Measurements from ENCODE around the gene UBA7.

Gene UBA7

DNA sequence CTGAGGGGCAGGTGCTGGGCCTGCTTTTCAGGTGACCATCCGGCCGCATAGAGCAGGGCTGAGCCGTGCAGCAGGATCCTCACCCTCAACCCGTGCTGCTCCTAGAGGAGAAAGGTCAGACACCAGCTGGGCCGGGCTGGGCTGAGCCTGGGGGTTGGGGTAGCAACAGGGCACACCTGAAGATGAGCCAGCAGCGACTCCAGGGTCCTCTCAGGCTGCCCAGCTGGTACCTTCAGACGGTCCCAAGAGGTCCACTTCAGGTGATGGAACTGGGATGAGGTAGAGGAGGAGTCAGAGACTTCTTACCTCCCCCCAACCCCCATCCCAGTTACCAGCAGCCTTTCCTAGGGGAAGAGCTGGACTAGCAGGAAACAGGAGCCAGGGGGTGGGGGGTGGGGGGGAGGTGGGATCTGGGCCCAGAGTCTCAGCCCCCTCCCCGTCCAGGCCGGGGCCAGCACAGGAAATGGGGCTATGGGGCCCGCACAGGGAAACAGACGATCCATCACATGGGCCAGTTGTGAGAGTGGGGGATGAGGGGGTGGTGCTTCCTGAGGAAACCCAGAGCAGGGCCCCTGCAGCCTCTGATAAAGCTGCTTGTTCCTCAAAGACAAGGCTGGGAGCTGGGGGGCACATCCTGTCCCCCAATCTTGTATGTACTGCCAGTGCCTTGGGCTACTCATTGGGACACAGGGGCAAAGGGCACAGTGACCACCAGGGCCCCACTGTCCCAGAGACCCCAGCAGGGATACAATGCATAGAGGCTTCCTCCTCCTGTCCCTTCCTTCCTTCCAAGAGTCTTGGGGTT is 7.7 kb downstream of the UBA7 start:
- DNase-seq (ENCODE audit: low read depth): no peak

- DNase-seq (ENCODE audit: low read depth): peak; percentile 69
Measured at GRCh38 chr3:49805367-49805782, 8.4 kb downstream of the UBA7 start.

GRCh38 chr3:49804141-49805041 is 9.4 kb downstream of the UBA7 start:
- DNase-seq (ENCODE audit: low read depth): no peak

GRCh38 chr3:49803465-49804140 is 10.2 kb downstream of the UBA7 start:
- DNase-seq (ENCODE audit: low read depth): no peak

DNA sequence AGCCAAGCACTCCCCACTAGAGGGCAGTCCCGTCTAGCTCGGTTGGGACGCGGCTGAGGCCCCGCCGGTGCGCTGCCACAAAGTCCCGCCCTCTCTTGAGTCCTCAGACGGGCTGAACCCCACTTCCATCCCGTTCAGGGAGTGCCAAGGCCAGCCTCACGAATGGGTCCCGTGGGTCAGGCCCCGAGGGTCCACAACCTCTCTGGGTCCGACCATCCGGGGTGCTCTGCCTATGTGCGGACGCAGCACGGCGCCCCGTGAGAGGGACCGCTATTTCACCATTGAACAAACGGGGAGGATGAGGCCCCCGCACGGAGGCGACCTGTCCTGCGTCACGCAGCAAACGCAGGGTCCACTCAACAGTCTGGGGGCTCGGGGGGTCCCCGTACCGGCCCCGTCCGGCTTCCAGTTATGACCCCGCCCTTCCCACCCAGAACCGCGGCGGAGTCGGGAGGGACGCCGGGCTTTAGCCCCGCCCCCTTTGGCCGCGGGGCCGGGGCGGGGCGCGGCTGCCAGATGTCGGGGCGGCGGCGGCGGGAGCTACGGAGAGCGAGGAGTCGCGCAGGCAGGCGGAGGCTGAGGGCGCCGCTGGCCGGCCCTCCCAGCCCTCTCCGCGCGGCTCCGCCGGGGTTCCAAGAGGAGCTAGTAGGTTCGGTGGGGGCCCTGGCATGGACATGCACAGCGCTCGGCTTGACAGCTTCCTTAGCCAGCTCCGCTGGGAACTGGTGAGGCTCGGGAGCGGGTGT is 10.9 kb downstream of the UBA7 start, which contains the start of gene INKA1:
Gene INKA1 (plus strand): TSS at position 543 of the 746 bp plus-strand sequence. CDS start 132 bp downstream, at position 675.
- peak; percentile 83 for DNase-seq (ENCODE audit: low read depth)

GRCh38 chr3:49801160-49801559 is 12.6 kb downstream of the UBA7 start:
- DNase-seq (ENCODE audit: low read depth): no peak

GRCh38 chr3:49799761-49800160 is 14.0 kb downstream of the UBA7 start, which contains the start of gene CDHR4:
CDHR4 (minus strand) TSS chr3:49799873; CDS start chr3:49799812, 61 bp downstream.
- peak; percentile 82 for DNase-seq (ENCODE audit: low read depth)

GRCh38 chr3:49799105-49799504 is 14.6 kb downstream of the UBA7 start:
- no peak for DNase-seq (ENCODE audit: low read depth)

DNA sequence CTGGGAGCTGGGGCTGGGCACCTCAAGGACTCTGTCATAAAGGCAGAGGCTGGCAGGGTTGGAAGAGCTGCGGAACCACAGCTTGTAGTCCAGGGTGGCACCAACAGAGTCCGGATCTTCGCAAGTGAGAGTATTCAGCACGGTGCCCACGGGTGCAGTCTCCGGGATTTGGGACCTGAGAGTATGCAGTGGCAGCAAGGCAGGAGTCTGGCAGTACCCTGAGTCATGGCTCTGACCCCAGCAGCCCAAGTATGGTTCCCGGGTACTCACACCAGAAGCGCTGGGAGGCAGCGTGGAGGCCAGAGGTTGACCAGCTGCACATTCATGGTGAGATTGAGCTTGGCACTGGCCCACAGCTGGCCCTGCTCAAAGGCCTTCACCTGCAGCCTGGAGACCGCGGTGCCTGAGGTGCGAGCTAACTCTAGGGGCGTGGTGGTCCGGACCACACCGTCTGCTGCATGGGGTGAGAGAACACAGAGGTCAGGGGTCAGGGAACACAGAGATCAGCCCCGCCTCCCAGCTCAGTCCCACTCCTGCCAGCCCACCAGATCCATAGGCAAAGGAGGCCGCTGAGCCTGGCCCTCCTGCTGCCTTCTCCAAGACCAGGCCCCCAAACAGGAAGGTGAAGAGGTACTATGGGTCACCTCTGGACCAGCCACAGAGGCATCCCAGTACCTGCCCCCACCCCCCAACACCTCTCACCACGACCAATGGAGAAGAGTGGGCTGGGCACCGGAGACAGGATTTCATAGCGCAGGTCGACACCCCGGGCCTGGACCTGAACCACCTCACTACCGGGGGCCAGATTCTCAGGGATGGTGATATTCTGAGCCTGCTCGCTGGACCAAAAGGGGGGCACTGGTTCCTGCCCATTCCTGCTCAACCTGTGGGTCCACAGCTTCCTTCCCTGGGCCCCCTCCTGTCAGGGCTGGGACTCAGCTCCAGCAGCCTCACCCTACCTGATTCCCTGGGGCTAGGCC is 18.5 kb downstream of the UBA7 start:
- DNase-seq (ENCODE audit: low read depth): no peak

DNA sequence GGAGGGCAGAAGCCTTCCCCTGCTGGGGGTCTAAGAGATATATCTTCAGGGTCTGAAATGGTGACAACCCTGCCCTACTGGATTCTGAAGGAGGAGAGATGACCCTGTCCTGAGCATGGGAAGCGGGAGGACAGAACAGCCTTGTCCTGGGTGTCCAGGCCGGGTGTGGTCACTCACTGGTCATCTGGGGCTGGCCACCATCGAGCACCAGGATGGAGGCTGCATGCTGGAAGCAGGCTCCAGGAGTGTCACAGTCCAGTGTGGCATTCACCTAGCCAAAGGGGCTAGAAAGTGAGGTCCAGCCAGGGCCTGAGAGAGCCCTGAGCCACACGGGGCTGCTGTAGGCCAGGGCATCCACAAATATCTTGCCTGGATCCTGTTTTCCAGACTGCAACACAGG is 19.3 kb downstream of the UBA7 start:
- DNase-seq (ENCODE audit: low read depth): no peak

DNA sequence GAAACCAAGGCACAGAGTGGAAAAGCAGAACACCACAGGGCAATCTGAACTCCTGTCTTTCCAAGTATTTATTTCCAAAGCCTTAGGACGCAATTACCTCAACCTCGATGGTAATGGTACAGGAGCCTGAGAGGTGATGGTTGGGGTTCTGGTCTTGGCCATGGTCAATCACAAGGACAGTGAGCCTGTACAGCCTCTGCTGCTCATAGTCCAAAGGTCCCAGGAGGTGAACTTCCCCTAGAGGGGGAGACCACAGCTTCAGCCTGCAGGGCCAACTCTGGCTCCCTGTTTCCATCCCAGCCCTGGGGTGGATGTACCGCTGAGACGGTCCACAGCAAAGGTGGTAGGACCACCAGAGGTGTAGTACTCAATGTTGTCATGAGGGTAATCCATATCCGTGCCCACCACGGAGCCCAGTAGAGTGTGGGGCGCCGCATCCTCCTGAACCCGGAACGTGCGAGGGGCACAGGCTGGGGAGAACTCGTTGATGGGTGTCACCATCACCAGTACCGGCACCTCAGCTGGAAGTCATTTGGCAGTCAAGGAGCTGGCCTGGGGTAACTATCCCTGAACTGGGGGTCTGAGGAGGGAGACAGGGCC is 20.2 kb downstream of the UBA7 start:
- no peak for DNase-seq (ENCODE audit: low read depth)

GRCh38 chr3:49792371-49793150 is 21.2 kb downstream of the UBA7 start:
- DNase-seq (ENCODE audit: low read depth): no peak

GRCh38 chr3:49791571-49791970 is 22.2 kb downstream of the UBA7 start:
- DNase-seq (ENCODE audit: low read depth): peak; percentile 37

DNA sequence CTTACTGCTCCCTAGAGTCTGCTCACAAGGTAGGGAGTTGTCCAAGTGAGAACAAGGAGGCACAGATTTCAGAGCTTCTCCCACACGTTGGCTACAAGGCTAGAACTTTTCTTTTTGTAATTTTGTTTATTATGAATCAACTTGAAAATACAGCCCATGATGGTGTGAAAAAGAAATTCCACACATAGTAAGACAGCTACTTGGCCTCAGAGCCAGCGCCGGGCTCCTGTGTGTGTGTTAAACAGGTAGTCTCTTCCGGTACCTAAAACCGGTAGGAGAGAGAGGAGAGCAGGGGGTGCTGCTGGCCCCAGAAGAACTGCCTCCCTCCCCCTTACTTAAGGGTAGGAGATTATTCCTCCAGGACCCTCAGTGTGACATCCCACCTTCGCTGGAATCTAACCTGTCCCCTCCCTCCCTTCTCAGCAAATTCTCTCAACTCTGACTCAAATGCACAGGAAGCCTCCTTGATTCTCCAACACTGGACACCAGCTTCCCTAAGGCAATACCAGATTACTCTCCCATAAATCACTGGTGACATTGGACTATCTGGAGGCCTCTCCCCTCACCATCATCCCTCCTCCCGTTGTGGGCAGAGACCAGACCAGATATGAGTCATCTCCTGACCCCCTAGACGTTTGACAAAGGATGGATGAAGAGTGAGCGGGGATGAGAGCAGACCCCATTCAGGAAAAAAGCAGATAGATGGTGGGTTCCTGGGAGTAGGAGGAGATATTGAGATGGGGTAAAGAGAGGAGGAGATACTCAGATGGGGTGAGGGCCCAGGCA is 22.9 kb downstream of the UBA7 start:
- DNase-seq (ENCODE audit: low read depth): peak; percentile 79

GRCh38 chr3:49788056-49788455 is 25.7 kb downstream of the UBA7 start:
- DNase-seq (ENCODE audit: low read depth): no peak

GRCh38 chr3:49787536-49787935 is 26.2 kb downstream of the UBA7 start:
- no peak for DNase-seq (ENCODE audit: low read depth)

DNA sequence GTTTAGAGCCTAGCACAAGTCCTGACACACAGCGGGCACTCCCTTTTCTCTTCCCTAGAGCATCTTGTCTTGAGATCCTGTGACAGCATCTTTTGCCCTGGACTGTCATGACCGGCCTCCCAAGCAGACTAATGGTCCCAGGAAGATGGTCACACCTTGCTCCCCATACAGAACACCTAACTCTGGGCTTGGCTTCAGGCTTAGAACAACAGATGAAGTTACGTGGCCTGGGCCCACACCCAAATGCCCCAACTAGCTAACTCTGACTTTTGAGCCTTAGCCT is 26.6 kb downstream of the UBA7 start:
- no peak for DNase-seq (ENCODE audit: low read depth)

- peak; percentile 100 for DNase-seq (ENCODE audit: low read depth)
Measured at GRCh38 chr3:49786357-49787181, 27.2 kb downstream of the UBA7 start, which contains the start of gene IP6K1. IP6K1 (minus strand) TSS chr3:49786542; CDS start chr3:49748040, 38,502 bp downstream.
